Cardiac muscle cell (in vitro differentiated cells and primary cell): ENCODE results near the gene SNTA1. TPM values are rescaled to one million over a fixed set of nuclear protein-coding genes. Genes with fewer than 3 reads are reported as not detected.
"Not testable (repeated sequence)": the region's sequence is repeated elsewhere in the genome, so short reads cannot be mapped to it uniquely, and the experiment has no call there.

Experiments used
- DNase-seq, 2 donors: peaks; one replicate each; pipeline versions ENCODE4 v3.0.0 to v3.0.0-alpha.2; 2010 to 2017; ENCODE audit warnings: low read depth in 1 of 2, low spot score in 1 of 2
- H3K27ac ChIP-seq: fragments of 200-600 bp; sonication (generic); 2 replicates; pipeline ENCODE4 v1.5.1; 2016
- H3K27me3 ChIP-seq: fragments of 200-600 bp; sonication (generic); 2 replicates; pipeline ENCODE4 v1.6.0; 2016; ENCODE audit warnings: control low read depth
- H3K36me3 ChIP-seq: fragments of 200-600 bp; sonication (generic); 2 replicates; pipeline ENCODE4 v1.5.1; 2016; ENCODE audit warnings: control low read depth
- H3K4me1 ChIP-seq: fragments of 200-600 bp; sonication (generic); 2 replicates; pipeline ENCODE4 v1.8.1; 2017; ENCODE audit warnings: low read depth, mild to moderate bottlenecking, mixed run types
- H3K4me3 ChIP-seq: fragments of 200-600 bp; sonication (generic); 2 replicates; pipeline ENCODE4 v1.5.1; 2016; ENCODE audit warnings: mild to moderate bottlenecking
- H3K9me3 ChIP-seq: fragments of 200-600 bp; sonication (generic); 2 replicates; pipeline ENCODE4 v1.5.1; 2017; ENCODE audit warnings: low read depth, mild to moderate bottlenecking, control low read depth
- polyA plus RNA-seq: library from polyadenylated mRNA; unstranded; fragments of >200 nt; fragmentation: Nextera tagmentation; extraction: Ambion mirVana; gene quantifications from 2 replicates; pipeline ENCODE4 v1.2.1, GENCODE V29; 2016
- total RNA-seq: library from RNA; depleted of rRNA; stranded (reverse); fragments of >200 nt; gene quantifications from 2 replicates; pipeline ENCODE4 v1.2.3, GENCODE V29; 2016
- TF ChIP-seq, protein P1 (sequence below): IDR thresholded peaks from 2 replicates; pipeline ENCODE4 v1.5.1; 2012; ENCODE audit warnings: low read depth, mild to moderate bottlenecking, low read length

Gene SNTA1
- total and polyA plus RNA-seq, 2 experiments from 2014 or later = 329 to 409 TPM

DNA sequence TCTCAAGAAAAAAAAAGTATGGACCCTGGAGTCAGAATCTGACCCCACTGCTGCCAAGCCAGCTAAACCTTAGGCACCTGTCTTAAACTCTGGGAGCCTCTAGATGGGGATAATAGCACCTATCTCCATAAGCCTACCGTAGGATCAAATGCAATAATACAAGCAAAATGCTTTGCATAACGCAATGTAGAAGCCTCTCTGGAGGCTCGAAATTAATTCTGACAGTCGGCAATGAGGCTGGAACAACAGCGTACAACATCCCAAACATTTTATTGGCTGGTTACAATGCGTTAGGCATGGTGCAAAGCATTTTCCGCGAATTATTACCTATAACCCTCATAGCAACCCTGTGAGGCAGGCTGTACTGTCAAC lies 42.8 kb downstream of the SNTA1 start:
- Histone ChIP-seq H3K4me3 (peak overlapping the region; percentile 91), H3K27me3 (no peaks in the 10 kb centered on the region), H3K4me1 (peaks cover 6% of the 10 kb centered on the region), H3K27ac (peak overlapping the region; percentile 42), H3K9me3 (no peaks in the 10 kb centered on the region), H3K36me3 (peaks cover 7% of the 10 kb centered on the region)
- TF ChIP-seq, protein P1, sequence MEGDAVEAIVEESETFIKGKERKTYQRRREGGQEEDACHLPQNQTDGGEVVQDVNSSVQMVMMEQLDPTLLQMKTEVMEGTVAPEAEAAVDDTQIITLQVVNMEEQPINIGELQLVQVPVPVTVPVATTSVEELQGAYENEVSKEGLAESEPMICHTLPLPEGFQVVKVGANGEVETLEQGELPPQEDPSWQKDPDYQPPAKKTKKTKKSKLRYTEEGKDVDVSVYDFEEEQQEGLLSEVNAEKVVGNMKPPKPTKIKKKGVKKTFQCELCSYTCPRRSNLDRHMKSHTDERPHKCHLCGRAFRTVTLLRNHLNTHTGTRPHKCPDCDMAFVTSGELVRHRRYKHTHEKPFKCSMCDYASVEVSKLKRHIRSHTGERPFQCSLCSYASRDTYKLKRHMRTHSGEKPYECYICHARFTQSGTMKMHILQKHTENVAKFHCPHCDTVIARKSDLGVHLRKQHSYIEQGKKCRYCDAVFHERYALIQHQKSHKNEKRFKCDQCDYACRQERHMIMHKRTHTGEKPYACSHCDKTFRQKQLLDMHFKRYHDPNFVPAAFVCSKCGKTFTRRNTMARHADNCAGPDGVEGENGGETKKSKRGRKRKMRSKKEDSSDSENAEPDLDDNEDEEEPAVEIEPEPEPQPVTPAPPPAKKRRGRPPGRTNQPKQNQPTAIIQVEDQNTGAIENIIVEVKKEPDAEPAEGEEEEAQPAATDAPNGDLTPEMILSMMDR = no peak
- DNase-seq = peak; percentile 16 to 32

DNA sequence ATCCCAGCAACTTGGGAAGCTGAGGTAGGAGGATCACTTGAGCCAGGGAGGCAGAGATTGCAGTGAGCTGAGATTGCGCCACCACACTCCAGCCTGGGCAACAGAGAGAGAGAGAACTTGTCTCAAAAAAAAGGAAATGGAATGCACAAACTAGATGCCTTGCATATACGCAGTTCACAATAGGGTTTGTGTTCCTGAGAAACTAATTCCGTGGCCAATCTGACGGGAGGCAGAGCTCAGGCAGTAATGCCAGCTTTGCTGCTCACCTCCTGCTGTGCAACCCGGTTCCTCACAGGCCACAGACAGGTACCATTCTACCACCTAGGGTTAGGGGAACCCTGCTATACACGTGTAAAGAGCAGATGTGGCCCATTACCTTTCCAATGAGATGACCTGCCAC lies 43.6 kb downstream of the SNTA1 start:
- TF ChIP-seq, protein P1 = no peak
- peak in 1 of 2 donors; percentile 31 for DNase-seq

DNA sequence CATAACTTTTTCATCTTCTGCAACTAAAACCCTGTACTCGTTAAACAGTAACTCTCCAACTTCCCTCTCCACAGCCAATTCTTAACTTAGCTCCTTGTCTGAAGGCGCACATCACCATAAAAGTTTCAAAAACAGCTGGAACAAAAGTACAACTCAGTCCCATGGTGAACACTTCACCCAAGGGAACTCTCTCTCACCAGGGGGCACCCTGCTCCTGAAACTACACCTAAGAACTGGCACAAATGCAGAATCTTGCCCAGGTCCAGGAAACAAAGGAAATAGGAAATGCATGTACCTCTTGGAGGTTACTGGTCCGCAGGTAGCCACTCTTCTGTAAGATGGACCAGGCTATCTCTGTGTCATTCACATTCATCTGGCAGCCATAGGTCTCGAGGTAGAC lies 48.8 kb downstream of the SNTA1 start:
- Histone ChIP-seq H3K27ac (peak overlapping the region; percentile 9), H3K9me3 (no peaks in the 10 kb centered on the region), H3K27me3 (no peaks in the 10 kb centered on the region), H3K4me3 (no peak overlapping the region), H3K4me1 (peaks cover 9% of the 10 kb centered on the region), H3K36me3 (peaks cover 19% of the 10 kb centered on the region)
- TF ChIP-seq, protein P1 = peak; percentile 15
- no peak for DNase-seq

More for the DNA sequence above, 43.6 kb downstream of the SNTA1 start:
- H3K27me3 ChIP-seq = no peaks in the 10 kb centered on the region
- peaks cover 7% of the 10 kb centered on the region for H3K36me3 ChIP-seq
- no peak overlapping the region for H3K4me3 ChIP-seq
- no peak overlapping the region for H3K27ac ChIP-seq
- H3K4me1 ChIP-seq = peaks cover 6% of the 10 kb centered on the region
- H3K9me3 ChIP-seq = no peaks in the 10 kb centered on the region

DNA sequence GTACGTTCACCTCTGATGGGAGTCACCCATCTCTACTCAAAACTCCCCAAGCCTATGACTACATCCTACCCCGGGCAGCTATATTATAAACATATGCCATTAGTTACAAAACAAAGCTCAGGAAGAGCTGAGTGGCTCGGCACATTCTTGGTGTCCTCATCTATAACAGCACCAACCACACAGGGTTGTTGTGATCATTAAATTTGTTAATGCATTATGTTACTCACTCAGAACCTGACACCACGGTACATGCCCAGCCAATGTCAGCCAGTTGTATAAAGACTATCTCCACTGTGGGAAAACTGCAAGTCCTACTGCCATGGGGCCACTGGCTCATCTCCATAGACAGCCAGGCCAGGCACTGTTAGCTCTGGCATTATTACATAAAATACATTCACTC lies 50.0 kb downstream of the SNTA1 start:
- Histone ChIP-seq H3K9me3 (no peaks in the 10 kb centered on the region), H3K36me3 (peaks cover 19% of the 10 kb centered on the region), H3K27ac (no peak overlapping the region), H3K4me3 (no peak overlapping the region), H3K4me1 (peaks cover 9% of the 10 kb centered on the region), H3K27me3 (no peaks in the 10 kb centered on the region)
- TF ChIP-seq, protein P1 = no peak
- DNase-seq = no peak

DNA sequence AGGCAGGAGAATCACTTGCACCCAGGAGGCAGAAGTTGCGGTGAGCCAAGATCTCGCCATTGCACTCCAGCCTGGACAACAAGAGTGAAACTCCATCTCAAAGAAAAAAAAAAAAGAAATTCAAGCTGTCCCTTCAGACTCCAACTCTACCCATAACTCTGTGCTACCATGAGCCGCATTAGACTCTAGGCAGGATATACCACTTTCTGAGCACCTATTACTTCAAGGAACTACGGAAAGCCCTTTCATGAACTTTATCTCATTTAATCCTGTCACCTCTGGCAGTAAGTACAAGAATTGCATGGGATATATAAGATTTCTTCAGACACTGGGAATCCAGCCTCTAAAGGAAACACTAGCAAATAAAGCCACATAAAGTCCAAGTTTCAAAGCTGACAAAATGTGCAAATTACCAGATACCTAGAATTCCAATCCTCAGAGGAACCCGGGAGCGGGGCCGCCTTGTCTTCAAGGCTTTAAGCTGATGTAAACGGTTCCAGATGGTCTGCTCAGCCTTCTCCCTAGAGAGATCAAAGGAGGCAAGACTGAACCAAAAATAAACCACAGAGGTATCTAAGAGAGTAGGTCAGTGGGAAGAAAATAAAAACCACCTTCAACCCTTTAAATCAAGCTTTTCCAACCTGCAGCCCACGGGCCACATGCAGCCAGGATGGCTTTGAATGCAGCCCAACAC lies 51.7 kb downstream of the SNTA1 start:
- H3K9me3 ChIP-seq = no peaks in the 10 kb centered on the region
- H3K36me3 ChIP-seq = peaks cover 19% of the 10 kb centered on the region
- TF ChIP-seq, protein P1 = no peak
- peak; percentile 42 to 48 for DNase-seq
- no peak overlapping the region for H3K4me3 ChIP-seq
- peaks cover 9% of the 10 kb centered on the region for H3K4me1 ChIP-seq
- no peaks in the 10 kb centered on the region for H3K27me3 ChIP-seq
- H3K27ac ChIP-seq = peak overlapping the region; percentile 73

DNA sequence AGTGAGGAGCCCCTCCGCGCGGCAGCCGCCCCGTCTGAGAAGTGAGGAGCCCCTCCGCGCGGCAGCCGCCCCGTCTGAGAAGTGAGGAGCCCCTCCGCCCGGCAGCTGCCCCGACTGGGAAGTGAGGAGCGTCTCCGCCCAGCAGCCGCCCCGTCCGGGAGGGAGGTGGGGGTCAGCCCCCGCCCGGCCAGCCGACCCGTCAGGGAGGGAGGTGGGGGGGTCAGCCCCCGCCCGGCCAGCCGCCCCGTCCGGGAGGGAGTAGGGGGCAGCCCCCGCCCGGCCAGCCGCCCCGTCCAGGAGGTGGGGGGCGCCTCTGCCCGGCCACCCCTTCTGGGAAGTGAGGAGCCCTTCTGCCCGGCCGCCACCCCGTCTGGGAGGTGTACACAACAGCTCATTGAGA lies 54.2 kb downstream of the SNTA1 start:
- not testable (repeated sequence) for H3K9me3 ChIP-seq
- H3K36me3 ChIP-seq = peaks cover 20% of the 10 kb centered on the region

More for the DNA sequence above, 54.2 kb downstream of the SNTA1 start:
- H3K27ac ChIP-seq, DNase-seq, H3K4me3 ChIP-seq, H3K4me1 ChIP-seq, H3K27me3 ChIP-seq: not testable (repeated sequence)
